HEK293 (cell line): ENCODE results near the gene SNAPIN.

ENCODE experiments used
- CTCF ChIA-PET: fragments of 350-600 bp; formaldehyde crosslinking; extraction: SDS; loops from one replicate; lab custom pipeline; 2021; ENCODE audit warnings: antibody characterized with exemption; lab: Yijun Ruan, JAX
- POLR2A ChIA-PET: fragments of 300-600 bp; formaldehyde crosslinking; extraction: SDS; loops from one replicate; lab custom pipeline; 2020; ENCODE audit warnings: antibody characterized with exemption, inconsistent platforms; lab: Yijun Ruan, JAX
- H3K27ac ChIP-seq: fragments of 200-500 bp; sonication (Bioruptor generic); 2 replicates; pipeline ENCODE4 v1.5.1; 2014; ENCODE audit warnings: low read depth, low read length, control low read depth, inconsistent platforms; ENCODE audit errors: extremely low read depth
- H3K36me3 ChIP-seq, 2 experiments: fragments of 200-500 bp in 1 of 2; sonication (Bioruptor generic) in 1 of 2; 1 replicate in 1 of 2; 2 replicates in 1 of 2; pipeline ENCODE4 v1.5.1; 2014 to 2017; ENCODE audit warnings: inconsistent platforms in 2 of 2, low read length in 2 of 2; ENCODE audit not compliant: control insufficient read depth in 2 of 2, insufficient read depth in 1 of 2
- H3K4me1 ChIP-seq: fragments of 200-500 bp; sonication (Bioruptor generic); 2 replicates; pipeline ENCODE4 v1.5.1; 2014; ENCODE audit warnings: mild to moderate bottlenecking, low read length, inconsistent platforms; ENCODE audit not compliant: control insufficient read depth, insufficient read depth
- H3K4me3 ChIP-seq: 2 replicates; pipeline ENCODE4 v1.5.1; 2011; ENCODE audit warnings: low read depth, mild to moderate bottlenecking, control low read depth, low read length, moderate library complexity
- H3K9me3 ChIP-seq: fragments of 200-500 bp; sonication (Bioruptor generic); 2 replicates; pipeline ENCODE4 v1.5.1; 2014; ENCODE audit warnings: low read depth, low read length, inconsistent platforms; ENCODE audit not compliant: control insufficient read depth, insufficient read depth
- HOXA7 ChIP-seq: sonication (generic); formaldehyde crosslinking; IDR thresholded peaks from 2 replicates; pipeline ENCODE4 v1.8.1; 2022; ENCODE audit warnings: missing genetic modification reagents, borderline replicate concordance
- KLF7 ChIP-seq: fragments of 450-650 bp; formaldehyde crosslinking; IDR thresholded peaks from 2 replicates; pipeline ENCODE4 v1.5.1; 2016; ENCODE audit warnings: missing biosample characterization, missing genetic modification characterization, borderline replicate concordance
- KLF9 ChIP-seq: fragments of 450-650 bp; formaldehyde crosslinking; IDR thresholded peaks from 2 replicates; pipeline ENCODE4 v1.5.1; 2016; ENCODE audit warnings: missing biosample characterization, missing genetic modification characterization, low read depth
- MZF1 ChIP-seq: fragments of 450-650 bp; formaldehyde crosslinking; IDR thresholded peaks from 2 replicates; pipeline ENCODE4 v1.5.1; 2017; ENCODE audit warnings: missing biosample characterization, missing genetic modification characterization, borderline replicate concordance
- SCRT1 ChIP-seq: fragments of 450-650 bp; formaldehyde crosslinking; IDR thresholded peaks from 2 replicates; pipeline ENCODE4 v1.5.1; 2016; ENCODE audit warnings: missing biosample characterization, missing genetic modification characterization, borderline replicate concordance
- SCRT2 ChIP-seq: fragments of 450-650 bp; formaldehyde crosslinking; IDR thresholded peaks from 2 replicates; pipeline ENCODE4 v1.5.1; 2016; ENCODE audit warnings: missing biosample characterization, missing genetic modification characterization
- YY2 ChIP-seq: fragments of 450-650 bp; formaldehyde crosslinking; IDR thresholded peaks from 2 replicates; pipeline ENCODE4 v1.5.1; 2016; ENCODE audit warnings: missing biosample characterization, missing genetic modification characterization
- ZBTB8A ChIP-seq: fragments of 450-650 bp; formaldehyde crosslinking; IDR thresholded peaks from 2 replicates; pipeline ENCODE4 v1.5.1; 2016; ENCODE audit warnings: missing biosample characterization, missing genetic modification characterization
- ZFP69B ChIP-seq: fragments of 450-650 bp; formaldehyde crosslinking; IDR thresholded peaks from 2 replicates; pipeline ENCODE4 v1.5.1; 2016; ENCODE audit warnings: missing biosample characterization, missing genetic modification characterization
- ZNF112 ChIP-seq: fragments of 450-650 bp; formaldehyde crosslinking; IDR thresholded peaks from 2 replicates; pipeline ENCODE4 v1.5.0; 2017; ENCODE audit warnings: missing biosample characterization, missing genetic modification characterization
- ZNF121 ChIP-seq: fragments of 450-650 bp; formaldehyde crosslinking; IDR thresholded peaks from 2 replicates; pipeline ENCODE4 v1.5.1; 2016; ENCODE audit warnings: missing biosample characterization, missing genetic modification characterization
- ZNF140 ChIP-seq: fragments of 450-650 bp; formaldehyde crosslinking; IDR thresholded peaks from 2 replicates; pipeline ENCODE4 v1.5.1; 2016; ENCODE audit warnings: missing biosample characterization, missing genetic modification characterization
- ZNF214 ChIP-seq: fragments of 450-650 bp; formaldehyde crosslinking; IDR thresholded peaks from 2 replicates; pipeline ENCODE4 v1.5.1; 2017; ENCODE audit warnings: missing biosample characterization, mild to moderate bottlenecking, missing genetic modification characterization, borderline replicate concordance
- ZNF423 ChIP-seq: fragments of 450-650 bp; formaldehyde crosslinking; IDR thresholded peaks from 2 replicates; pipeline ENCODE4 v1.5.1; 2016; ENCODE audit warnings: missing biosample characterization, missing genetic modification characterization
- ZNF548 ChIP-seq: fragments of 450-650 bp; formaldehyde crosslinking; IDR thresholded peaks from 2 replicates; pipeline ENCODE4 v1.5.1; 2016; ENCODE audit warnings: missing biosample characterization, missing genetic modification characterization
- TF ChIP-seq, protein P1 (sequence below): fragments of 450-650 bp; formaldehyde crosslinking; IDR thresholded peaks from 2 replicates; pipeline ENCODE4; 2016; ENCODE audit warnings: missing biosample characterization, missing genetic modification characterization
- TF ChIP-seq, protein P2 (sequence below): sonication (generic); formaldehyde crosslinking; IDR thresholded peaks from 2 replicates; pipeline ENCODE4 v1.8.1; 2022; ENCODE audit warnings: mild to moderate bottlenecking, moderate library complexity, missing genetic modification reagents
- TF ChIP-seq, protein P3 (sequence below): fragments of 450-650 bp; formaldehyde crosslinking; IDR thresholded peaks from 2 replicates; pipeline ENCODE4 v1.5.1; 2016; ENCODE audit warnings: missing biosample characterization, missing genetic modification characterization
- TF ChIP-seq, protein P4 (sequence below): IDR thresholded peaks from 2 replicates; pipeline ENCODE4 v1.6.1; 2011; ENCODE audit warnings: mild to moderate bottlenecking, low read depth, low read length, borderline replicate concordance
- TF ChIP-seq, protein P5 (sequence below): fragments of 450-650 bp; formaldehyde crosslinking; IDR thresholded peaks from 2 replicates; pipeline ENCODE4 v1.5.1; 2016; ENCODE audit warnings: missing biosample characterization, missing genetic modification characterization, low read depth

Gene SNAPIN

DNA sequence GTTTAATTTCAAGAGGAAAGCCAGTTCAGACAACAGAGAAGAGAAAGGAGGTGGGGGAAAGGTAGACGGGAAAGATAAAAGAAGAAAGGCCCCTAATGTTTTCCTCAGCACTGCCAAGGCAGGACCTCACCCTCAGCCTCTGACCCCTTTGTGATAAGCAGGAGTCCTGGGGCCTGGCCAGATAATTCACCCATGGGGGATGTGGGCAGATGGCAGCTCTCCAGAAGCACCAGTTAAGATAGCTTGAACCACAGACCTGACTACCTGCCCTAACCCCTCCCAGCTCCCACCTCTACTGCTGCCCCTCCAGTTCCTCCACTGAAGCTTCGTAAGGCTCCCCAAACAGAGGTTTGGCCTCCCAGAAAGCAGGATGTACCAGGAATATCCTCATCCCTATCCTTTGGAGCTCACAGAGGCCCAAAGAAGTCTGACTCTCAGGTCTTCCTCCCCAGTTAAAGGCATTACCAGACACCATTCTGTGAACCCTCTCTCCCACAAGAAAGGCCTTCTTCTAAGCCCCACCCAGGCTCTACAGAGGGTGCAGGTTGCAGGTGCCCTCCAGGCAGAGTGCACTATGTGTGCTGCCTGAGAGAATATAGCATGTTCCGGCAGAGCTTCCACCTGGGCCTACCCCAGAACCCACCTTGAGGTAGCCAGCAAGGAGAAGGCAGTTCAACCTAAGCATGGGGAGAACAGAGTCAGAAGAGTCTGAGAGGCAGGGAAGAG is 9.2 kb upstream of the SNAPIN start:
- CTCF ChIA-PET: interaction anchor here (0.6 to 2.8 kb wide), 3 partner anchors 22 to 139 kb away, joined by 3 to 8 read pairs (median 3); partner anchors contain the start of gene S100A13
- Histone ChIP-seq H3K4me1 (no peaks in the 10 kb centered on the region), H3K36me3 (peaks cover 12 to 32% of the 10 kb centered on the region in 2 experiments)
- POLR2A ChIA-PET: interaction anchor here (1.5 to 2.7 kb wide), 4 partner anchors 10 to 15 kb away, joined by 5 to 16 read pairs (median 6); partner anchors contain the start of genes CHTOP and SNAPIN
- TF ChIP-seq ZNF423 (tag by site-specific recombination) (no peak), ZNF214 (tag by site-specific recombination) (no peak), KLF9 (tag by site-specific recombination) (no peak), KLF7 (tag by site-specific recombination) (no peak), ZNF548 (tag by site-specific recombination) (no peak), ZNF140 (no peak), ZNF121 (tag by site-specific recombination) (no peak), HOXA7 (no peak), ZNF112 (tag by site-specific recombination) (no peak), MZF1 (tag by site-specific recombination) (no peak), SCRT1 (tag by site-specific recombination) (no peak), ZFP69B (tag by site-specific recombination) (no peak), ZBTB8A (no peak), YY2 (tag by site-specific recombination) (no peak)
- TF ChIP-seq, protein P1, sequence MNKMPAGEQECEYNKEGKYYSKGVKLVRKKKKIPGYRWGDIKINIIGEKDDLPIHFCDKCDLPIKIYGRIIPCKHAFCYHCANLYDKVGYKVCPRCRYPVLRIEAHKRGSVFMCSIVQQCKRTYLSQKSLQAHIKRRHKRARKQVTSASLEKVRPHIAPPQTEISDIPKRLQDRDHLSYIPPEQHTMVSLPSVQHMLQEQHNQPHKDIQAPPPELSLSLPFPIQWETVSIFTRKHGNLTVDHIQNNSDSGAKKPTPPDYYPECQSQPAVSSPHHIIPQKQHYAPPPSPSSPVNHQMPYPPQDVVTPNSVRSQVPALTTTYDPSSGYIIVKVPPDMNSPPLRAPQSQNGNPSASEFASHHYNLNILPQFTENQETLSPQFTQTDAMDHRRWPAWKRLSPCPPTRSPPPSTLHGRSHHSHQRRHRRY: no peak
- TF ChIP-seq, protein P2, sequence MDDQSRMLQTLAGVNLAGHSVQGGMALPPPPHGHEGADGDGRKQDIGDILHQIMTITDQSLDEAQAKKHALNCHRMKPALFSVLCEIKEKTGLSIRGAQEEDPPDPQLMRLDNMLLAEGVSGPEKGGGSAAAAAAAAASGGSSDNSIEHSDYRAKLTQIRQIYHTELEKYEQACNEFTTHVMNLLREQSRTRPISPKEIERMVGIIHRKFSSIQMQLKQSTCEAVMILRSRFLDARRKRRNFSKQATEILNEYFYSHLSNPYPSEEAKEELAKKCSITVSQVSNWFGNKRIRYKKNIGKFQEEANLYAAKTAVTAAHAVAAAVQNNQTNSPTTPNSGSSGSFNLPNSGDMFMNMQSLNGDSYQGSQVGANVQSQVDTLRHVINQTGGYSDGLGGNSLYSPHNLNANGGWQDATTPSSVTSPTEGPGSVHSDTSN (CRISPR knock-in tag): no peak
- TF ChIP-seq, protein P3, sequence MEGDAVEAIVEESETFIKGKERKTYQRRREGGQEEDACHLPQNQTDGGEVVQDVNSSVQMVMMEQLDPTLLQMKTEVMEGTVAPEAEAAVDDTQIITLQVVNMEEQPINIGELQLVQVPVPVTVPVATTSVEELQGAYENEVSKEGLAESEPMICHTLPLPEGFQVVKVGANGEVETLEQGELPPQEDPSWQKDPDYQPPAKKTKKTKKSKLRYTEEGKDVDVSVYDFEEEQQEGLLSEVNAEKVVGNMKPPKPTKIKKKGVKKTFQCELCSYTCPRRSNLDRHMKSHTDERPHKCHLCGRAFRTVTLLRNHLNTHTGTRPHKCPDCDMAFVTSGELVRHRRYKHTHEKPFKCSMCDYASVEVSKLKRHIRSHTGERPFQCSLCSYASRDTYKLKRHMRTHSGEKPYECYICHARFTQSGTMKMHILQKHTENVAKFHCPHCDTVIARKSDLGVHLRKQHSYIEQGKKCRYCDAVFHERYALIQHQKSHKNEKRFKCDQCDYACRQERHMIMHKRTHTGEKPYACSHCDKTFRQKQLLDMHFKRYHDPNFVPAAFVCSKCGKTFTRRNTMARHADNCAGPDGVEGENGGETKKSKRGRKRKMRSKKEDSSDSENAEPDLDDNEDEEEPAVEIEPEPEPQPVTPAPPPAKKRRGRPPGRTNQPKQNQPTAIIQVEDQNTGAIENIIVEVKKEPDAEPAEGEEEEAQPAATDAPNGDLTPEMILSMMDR: no peak
- TF ChIP-seq, protein P4, sequence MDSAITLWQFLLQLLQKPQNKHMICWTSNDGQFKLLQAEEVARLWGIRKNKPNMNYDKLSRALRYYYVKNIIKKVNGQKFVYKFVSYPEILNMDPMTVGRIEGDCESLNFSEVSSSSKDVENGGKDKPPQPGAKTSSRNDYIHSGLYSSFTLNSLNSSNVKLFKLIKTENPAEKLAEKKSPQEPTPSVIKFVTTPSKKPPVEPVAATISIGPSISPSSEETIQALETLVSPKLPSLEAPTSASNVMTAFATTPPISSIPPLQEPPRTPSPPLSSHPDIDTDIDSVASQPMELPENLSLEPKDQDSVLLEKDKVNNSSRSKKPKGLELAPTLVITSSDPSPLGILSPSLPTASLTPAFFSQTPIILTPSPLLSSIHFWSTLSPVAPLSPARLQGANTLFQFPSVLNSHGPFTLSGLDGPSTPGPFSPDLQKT: no peak
- TF ChIP-seq, all 188 proteins: peak for 0
- no peak overlapping the region for H3K4me3 ChIP-seq
- H3K27ac ChIP-seq: no peak overlapping the region
- no peaks in the 10 kb centered on the region for H3K9me3 ChIP-seq

DNA sequence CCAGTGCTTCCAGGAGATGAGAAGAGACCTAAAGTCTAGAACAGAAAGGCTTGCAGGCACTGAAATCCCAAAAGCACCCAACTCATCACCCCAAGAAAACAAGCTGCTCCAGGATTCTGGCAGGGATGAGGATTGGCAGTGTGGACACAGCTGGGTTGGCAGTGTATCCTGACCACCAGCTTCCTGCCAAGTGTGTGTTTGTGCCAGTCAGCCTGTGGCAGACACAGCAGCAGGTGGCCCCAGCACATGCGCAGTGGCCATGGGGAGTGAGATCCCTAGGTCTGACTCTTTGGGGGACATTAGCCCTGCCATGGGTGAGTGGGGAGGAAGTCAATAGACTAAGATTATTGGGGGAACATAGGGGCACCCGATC is 8.7 kb upstream of the SNAPIN start:
- H3K36me3 ChIP-seq: peaks cover 7 to 26% of the 10 kb centered on the region in 2 experiments
- no peaks in the 10 kb centered on the region for H3K9me3 ChIP-seq
- H3K27ac ChIP-seq: no peak overlapping the region
- no peak overlapping the region for H3K4me3 ChIP-seq
- CTCF ChIA-PET: no interaction called here
- no peaks in the 10 kb centered on the region for H3K4me1 ChIP-seq
- POLR2A ChIA-PET: interaction anchor here (1.5 to 2.7 kb wide), 3 partner anchors 9 to 16 kb away, joined by 5 to 16 read pairs (median 7); partner anchors contain the start of genes CHTOP and SNAPIN
- TF ChIP-seq, protein P5, sequence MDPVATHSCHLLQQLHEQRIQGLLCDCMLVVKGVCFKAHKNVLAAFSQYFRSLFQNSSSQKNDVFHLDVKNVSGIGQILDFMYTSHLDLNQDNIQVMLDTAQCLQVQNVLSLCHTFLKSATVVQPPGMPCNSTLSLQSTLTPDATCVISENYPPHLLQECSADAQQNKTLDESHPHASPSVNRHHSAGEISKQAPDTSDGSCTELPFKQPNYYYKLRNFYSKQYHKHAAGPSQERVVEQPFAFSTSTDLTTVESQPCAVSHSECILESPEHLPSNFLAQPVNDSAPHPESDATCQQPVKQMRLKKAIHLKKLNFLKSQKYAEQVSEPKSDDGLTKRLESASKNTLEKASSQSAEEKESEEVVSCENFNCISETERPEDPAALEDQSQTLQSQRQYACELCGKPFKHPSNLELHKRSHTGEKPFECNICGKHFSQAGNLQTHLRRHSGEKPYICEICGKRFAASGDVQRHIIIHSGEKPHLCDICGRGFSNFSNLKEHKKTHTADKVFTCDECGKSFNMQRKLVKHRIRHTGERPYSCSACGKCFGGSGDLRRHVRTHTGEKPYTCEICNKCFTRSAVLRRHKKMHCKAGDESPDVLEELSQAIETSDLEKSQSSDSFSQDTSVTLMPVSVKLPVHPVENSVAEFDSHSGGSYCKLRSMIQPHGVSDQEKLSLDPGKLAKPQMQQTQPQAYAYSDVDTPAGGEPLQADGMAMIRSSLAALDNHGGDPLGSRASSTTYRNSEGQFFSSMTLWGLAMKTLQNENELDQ (tag by site-specific recombination): no peak
- TF ChIP-seq SCRT2 (tag by site-specific recombination): peak; percentile 34; the same call in 1 of the 2 replicates
